K562 (cell line): ENCODE measurements around the gene HMGCLL1. TPM values are rescaled to one million over a fixed set of nuclear protein-coding genes. Genes with fewer than 3 reads are reported as not detected.

Experiments
- ATAC-seq: fragments of 200-7000 bp; cut with Tn5 transposase; 3 replicates; pipeline ENCODE4 v1.9.1; 2020; ENCODE audit warnings: moderate library complexity
- BruUV-seq: library from RNA; stranded (reverse); fragments of 400-500 nt; replicated peaks from 2 replicates; lab custom pipeline; 2021; lab: Mats Ljungman, UMichigan
- CTCF ChIA-PET: fragments of 300-600 bp; formaldehyde crosslinking; extraction: SDS; loops from one replicate; lab custom pipeline; 2021; ENCODE audit warnings: low intra/inter-chr PET ratio; lab: Yijun Ruan, JAX
- POLR2A ChIA-PET: fragments of 300-600, 350-650 bp; sonication (Branson Sonifier 250); formaldehyde crosslinking; extraction: SDS; loops from one replicate; lab custom pipeline; 2021; ENCODE audit warnings: antibody characterized with exemption, inconsistent platforms; lab: Yijun Ruan, JAX
- DNase-seq, 4 experiments: peaks; one replicate each; pipeline versions ENCODE4 v3.0.0 to v3.0.0-alpha.2; 2011 to 2018; ENCODE audit warnings: low spot score in 3 of 4, mixed read lengths in 3 of 4; ENCODE audit errors: extremely low read depth in 1 of 4
- FAIRE-seq: peaks from 2 replicates; lab custom pipeline; 2011; peaks lifted over from hg19 to GRCh38; lab: Jason Lieb, UNC
- H2AFZ ChIP-seq: 2 replicates; pipeline ENCODE4 v1.6.0; 2011; ENCODE audit warnings: low read depth, low read length, control low read depth, inconsistent platforms
- H3K27ac ChIP-seq: fragments of 200-600 bp; 3 replicates; pipeline ENCODE4 v1.8.0; 2011; ENCODE audit warnings: low read depth, mild to moderate bottlenecking, control low read depth, inconsistent platforms, low read length, moderate library complexity, mixed read lengths; ENCODE audit errors: extremely low read depth
- H3K27me3 ChIP-seq, 2 experiments: fragments of 300-600 bp in 1 of 2; 2 replicates in 1 of 2; 3 replicates in 1 of 2; pipeline versions ENCODE4 v1.6.0 to v1.8.0; 2011; ENCODE audit warnings: inconsistent platforms in 2 of 2, low read length in 2 of 2, mild to moderate bottlenecking in 1 of 2, mixed read lengths in 1 of 2, moderate library complexity in 1 of 2; ENCODE audit not compliant: control insufficient read depth in 2 of 2, insufficient read depth in 2 of 2
- H3K36me3 ChIP-seq: fragments of 300-600 bp; 3 replicates; pipeline ENCODE4 v1.8.0; 2011; ENCODE audit warnings: mild to moderate bottlenecking, low read length, inconsistent platforms; ENCODE audit not compliant: control insufficient read depth, insufficient read depth
- H3K4me1 ChIP-seq, 2 experiments: fragments of 200-600 bp in 1 of 2; replicated peaks in 1 of 2; 2 replicates in 1 of 2; 3 replicates in 1 of 2; pipeline versions ENCODE4 v1.5.1 to v1.8.0; 2011; ENCODE audit warnings: inconsistent platforms in 2 of 2, low read length in 2 of 2, mild to moderate bottlenecking in 1 of 2, mixed read lengths in 1 of 2, moderate library complexity in 1 of 2; ENCODE audit not compliant: control insufficient read depth in 2 of 2, insufficient read depth in 2 of 2
- H3K4me2 ChIP-seq: 2 replicates; pipeline ENCODE4 v1.6.1; 2011; ENCODE audit warnings: low read length, control low read depth, inconsistent platforms, mixed read lengths; ENCODE audit not compliant: insufficient read depth
- H3K4me3 ChIP-seq: fragments of 200-600 bp; sonication (generic), shearing (Covaris generic); 2 replicates; pipeline ENCODE4 v1.5.1; 2016; ENCODE audit warnings: control low read depth, inconsistent platforms
- H3K79me2 ChIP-seq: fragments of 200-600 bp; 3 replicates; pipeline ENCODE4 v1.8.0; 2011; ENCODE audit warnings: low read length, inconsistent platforms; ENCODE audit not compliant: control insufficient read depth, insufficient read depth
- H3K9ac ChIP-seq, 2 experiments: 2 replicates each; pipeline versions ENCODE4 v1.6.0 to v1.6.1; 2011; ENCODE audit warnings: low read depth in 2 of 2, low read length in 2 of 2, control low read depth in 1 of 2, inconsistent platforms in 1 of 2, mild to moderate bottlenecking in 1 of 2, mixed read lengths in 1 of 2; ENCODE audit not compliant: insufficient read depth in 1 of 2
- H3K9me1 ChIP-seq: one replicate; pipeline ENCODE4 v1.6.0; 2011; ENCODE audit warnings: inconsistent platforms, mild to moderate bottlenecking, low read length, moderate library complexity; ENCODE audit not compliant: control insufficient read depth, insufficient read depth
- H3K9me3 ChIP-seq: replicated peaks from 2 replicates; pipeline ENCODE4 v1.5.1; 2011; ENCODE audit warnings: low read depth, low read length, inconsistent platforms; ENCODE audit not compliant: control insufficient read depth, insufficient read depth
- H4K20me1 ChIP-seq: replicated peaks from 2 replicates; pipeline ENCODE4 v1.6.1; 2011; ENCODE audit warnings: low read length, inconsistent platforms, mixed read lengths; ENCODE audit not compliant: control insufficient read depth, insufficient read depth
- HES1 ChIP-seq: fragments of 450-650 bp; IDR thresholded peaks from 2 replicates; pipeline ENCODE4 v1.6.1; 2016; ENCODE audit warnings: low read depth, mild to moderate bottlenecking, moderate library complexity
- PHB ChIP-seq: fragments of 250-450 bp; sonication (Bioruptor Pico); IDR thresholded peaks from 2 replicates; pipeline ENCODE4 v1.5.0; 2021
- PRPF4 ChIP-seq: fragments of 200-400 bp; formaldehyde crosslinking; IDR thresholded peaks from one replicate; pipeline ENCODE4 v1.6.1; 2017; ENCODE audit warnings: low read length, low read depth, mild to moderate bottlenecking; ENCODE audit not compliant: insufficient read depth, poor library complexity, severe bottlenecking
- SMARCA5 ChIP-seq: fragments of 450-650 bp; IDR thresholded peaks from 2 replicates; pipeline ENCODE4 v1.6.1; 2016
- ZNF318 ChIP-seq, 2 experiments: fragments of 450-650 bp; IDR thresholded peaks; 2 replicates each; pipeline ENCODE4 v1.6.1; 2016; ENCODE audit warnings: mild to moderate bottlenecking in 2 of 2, borderline replicate concordance in 1 of 2, low read depth in 1 of 2, moderate library complexity in 1 of 2
- ZNF561 ChIP-seq: fragments of 450-650 bp; formaldehyde crosslinking; conservative IDR thresholded peaks from 2 replicates; pipeline ENCODE4 v1.4.0; 2020; ENCODE audit warnings: mild to moderate bottlenecking, moderate library complexity
- WGBS: fragments of 100-300 bp; shearing (Covaris generic); methylation state at CpG from one replicate; pipeline ENCODE4 v1.1.6; 2016; ENCODE audit warnings: low coverage, mixed read lengths; ENCODE audit not compliant: insufficient coverage; ENCODE audit errors: missing lambda C conversion rate; 5-methylcytosine and 5-hydroxymethylcytosine counted together
- in situ Hi-C: fragments of 300-500 bp; cut with MboI; formaldehyde crosslinking; loops from 4 replicates; pipeline ENCODE4 v1.15.0; 2018; ENCODE audit warnings: inconsistent platforms, mixed read lengths
- intact Hi-C: fragments of 100-400 bp; cut with micrococcal nuclease; formaldehyde crosslinking; loops from 2 replicates; pipeline ENCODE4 v1.14.2; 2022
- polyA plus RNA-seq, 8 experiments: library from polyadenylated mRNA; depleted of rRNA in 4 of 8; stranded (reverse) in 5 of 8; unstranded in 3 of 8; fragments of >200 nt; fragmentation: Nextera tagmentation in 2 of 8; fragmentation: Illumina TruSeq in 1 of 8; extraction: Ambion mirVana in 2 of 8; extraction: Trizol in 1 of 8; gene quantifications; 2 replicates each; pipeline versions ENCODE4 v1.2.1 to v1.2.3, GENCODE V29; 2011 to 2014; ENCODE audit warnings: inconsistent platforms in 1 of 8, missing spikeins in 1 of 8
- total RNA-seq, 7 experiments: library from RNA; depleted of rRNA in 6 of 7; stranded (reverse); fragments of >200 nt in 6 of 7; fragmentation: Illumina TruSeq in 2 of 7; extraction: Trizol in 2 of 7; gene quantifications; 2 replicates each; pipeline versions ENCODE4 v1.2.1 to v1.2.3, GENCODE V29; 2011 to 2021; ENCODE audit warnings: low replicate concordance in 1 of 7

The HMGCLL1 gene
- total and polyA plus RNA-seq, 9 of the 15 experiments (the other 6 are each of a cell fraction or from before 2014, with no cell fraction given) = not detected

- Histone ChIP-seq H3K27me3 (no peaks in the 10 kb centered on the region), H3K9me1 (no peaks in the 10 kb centered on the region), H3K9ac (no peak overlapping the region), H3K4me3 (no peak overlapping the region), H3K4me1 (no peaks in the 10 kb centered on the region), H2AFZ (no peak overlapping the region), H3K4me2 (no peak overlapping the region), H3K79me2 (no peaks in the 10 kb centered on the region), H3K9me3 (no peaks in the 10 kb centered on the region; the same call in 1 of the 2 replicates), H3K36me3 (no peaks in the 10 kb centered on the region), H3K27ac (no peak overlapping the region), H4K20me1 (no peaks in the 10 kb centered on the region)
- FAIRE-seq = no peak
- no peak for DNase-seq
- intact Hi-C loops (no loop called here), in situ Hi-C loops (no loop called here)
- no TSS peak for BruUV-seq
- no peak for TF ChIP-seq SMARCA5
- TF ChIP-seq PRPF4 = no peak
- no peak for TF ChIP-seq ZNF318 (IDR thresholded peaks at IDR 0.05; ENCODE audit: borderline replicate concordance in 1 of 2, low read depth in 1 of 2)
- TF ChIP-seq PHB (CRISPR knock-in tag) = no peak
- no peak for TF ChIP-seq ZNF561
- TF ChIP-seq HES1 = no peak
- ChIA-PET CTCF (no interaction called here), POLR2A (no interaction called here)
- WGBS = 3% methylated on average over 4 of the region's 4 CpGs
- ATAC-seq = no peak
Measured at GRCh38 chr6:55492259-55492658, 86.7 kb downstream of the HMGCLL1 start.
